H1 (cell line): ENCODE data around the gene BPGM. TPM values are rescaled to one million over a fixed set of nuclear protein-coding genes. Genes with fewer than 3 reads are reported as not detected.

Experiments
- CTCF ChIA-PET: fragments of 300-600 bp; sonication (Branson Sonifier 250); formaldehyde crosslinking; loops from one replicate; lab custom pipeline; 2021; ENCODE audit not compliant: partially characterized antibody; lab: Charles Lee
- POLR2A ChIA-PET: fragments of 300-600 bp; sonication (Branson Sonifier 250); formaldehyde crosslinking; loops from one replicate; lab custom pipeline; 2021; ENCODE audit warnings: inconsistent platforms; ENCODE audit not compliant: partially characterized antibody; lab: Charles Lee
- DNase-seq, 2 experiments: peaks; one replicate each; pipeline versions ENCODE4 v3.0.0 to v3.0.0-alpha.2; 2010 to 2022; ENCODE audit warnings: low spot score in 2 of 2, low read depth in 1 of 2, mixed read lengths in 1 of 2
- FAIRE-seq: peaks from 2 replicates; lab custom pipeline; 2011; peaks lifted over from hg19 to GRCh38; lab: Jason Lieb, UNC
- H2AFZ ChIP-seq: 2 replicates; pipeline ENCODE4 v1.8.1; 2012; ENCODE audit warnings: low read length, inconsistent platforms
- H2AK5ac ChIP-seq: 2 replicates; pipeline ENCODE4 v1.6.1; 2013; ENCODE audit warnings: low read depth, low read length
- H2BK120ac ChIP-seq: replicated peaks from 2 replicates; pipeline ENCODE3; 2013; ENCODE audit warnings: low read depth, low read length, inconsistent platforms
- H2BK12ac ChIP-seq: 2 replicates; pipeline ENCODE4 v1.6.1; 2013; ENCODE audit warnings: low read depth, low read length
- H2BK15ac ChIP-seq: 2 replicates; pipeline ENCODE4 v1.6.1; 2013; ENCODE audit warnings: low read length
- H2BK20ac ChIP-seq: 2 replicates; pipeline ENCODE4 v1.6.1; 2013; ENCODE audit warnings: low read length
- H2BK5ac ChIP-seq: 2 replicates; pipeline ENCODE4 v1.6.1; 2013; ENCODE audit warnings: low read depth, low read length
- H3K14ac ChIP-seq: 2 replicates; pipeline ENCODE4 v1.6.1; 2013; ENCODE audit warnings: inconsistent platforms; ENCODE audit not compliant: insufficient read length
- H3K18ac ChIP-seq: 2 replicates; pipeline ENCODE4 v1.6.1; 2013; ENCODE audit warnings: low read length; ENCODE audit errors: extremely low read depth
- H3K23ac ChIP-seq: 2 replicates; pipeline ENCODE4 v1.6.1; 2013; ENCODE audit warnings: inconsistent platforms; ENCODE audit not compliant: insufficient read length
- H3K23me2 ChIP-seq: 2 replicates; pipeline ENCODE4 v1.6.1; 2013; ENCODE audit warnings: low read depth, low read length
- H3K27ac ChIP-seq: 2 replicates; pipeline ENCODE4 v1.6.1; 2011; ENCODE audit warnings: low read depth, low read length, inconsistent platforms
- H3K27me3 ChIP-seq, 4 experiments: replicated peaks in 1 of 4; 1 replicate in 1 of 4; 2 replicates in 3 of 4; pipeline versions ENCODE4 v1.6.1 to v1.8.1; 2011 to 2013; ENCODE audit warnings: low read length in 3 of 4, mild to moderate bottlenecking in 3 of 4, inconsistent platforms in 2 of 4, mixed read lengths in 2 of 4, moderate library complexity in 1 of 4; ENCODE audit not compliant: control insufficient read depth in 3 of 4, insufficient read depth in 3 of 4; ENCODE audit errors: extremely low read depth in 1 of 4
- H3K36me3 ChIP-seq, 4 experiments: 2 replicates each; pipeline versions ENCODE4 v1.6.1 to v1.8.1; 2011 to 2013; ENCODE audit warnings: mild to moderate bottlenecking in 4 of 4, low read length in 3 of 4, moderate library complexity in 2 of 4, control low read depth in 1 of 4, inconsistent platforms in 1 of 4; ENCODE audit not compliant: insufficient read depth in 4 of 4, control insufficient read depth in 2 of 4
- H3K4ac ChIP-seq: replicated peaks from 2 replicates; pipeline ENCODE3; 2013; ENCODE audit warnings: low read length, low read depth, mixed read lengths, inconsistent platforms; ENCODE audit not compliant: insufficient read length
- H3K4me1 ChIP-seq, 4 experiments: replicated peaks in 1 of 4; 1 replicate in 1 of 4; 2 replicates in 3 of 4; pipeline versions ENCODE4 v1.6.1 to v1.8.1; 2011 to 2013; ENCODE audit warnings: low read length in 3 of 4, inconsistent platforms in 2 of 4, mixed read lengths in 1 of 4; ENCODE audit not compliant: insufficient read depth in 4 of 4, control insufficient read depth in 3 of 4
- H3K4me2 ChIP-seq, 2 experiments: 2 replicates each; pipeline versions ENCODE4 v1.6.1 to v1.8.1; 2011 to 2013; ENCODE audit warnings: low read depth in 2 of 2, low read length in 2 of 2, control low read depth in 1 of 2, inconsistent platforms in 1 of 2, mild to moderate bottlenecking in 1 of 2; ENCODE audit not compliant: insufficient read depth in 1 of 2
- H3K4me3 ChIP-seq, 4 experiments: fragments of 200-600, 300-600 bp in 1 of 4; sonication (generic), shearing (Covaris generic), sonication (Bioruptor Twin) in 1 of 4; 2 replicates each; pipeline versions ENCODE4 v1.5.1 to v1.8.1; 2011 to 2016; ENCODE audit warnings: low read length in 4 of 4, low read depth in 3 of 4, control low read depth in 2 of 4, inconsistent platforms in 2 of 4, mild to moderate bottlenecking in 2 of 4, mixed read lengths in 1 of 4, moderate library complexity in 1 of 4; ENCODE audit not compliant: insufficient read depth in 2 of 4; ENCODE audit errors: extremely low read depth in 1 of 4
- H3K56ac ChIP-seq: replicated peaks from 2 replicates; pipeline ENCODE3; 2013; ENCODE audit warnings: low read depth, mild to moderate bottlenecking, mixed read lengths, low read length, inconsistent platforms; ENCODE audit not compliant: insufficient read length
- H3K79me1 ChIP-seq: 2 replicates; pipeline ENCODE4 v1.6.1; 2013; ENCODE audit warnings: low read depth, low read length, control low read depth
- H3K79me2 ChIP-seq, 2 experiments: 2 replicates each; pipeline versions ENCODE4 v1.6.1 to v1.8.1; 2012 to 2013; ENCODE audit warnings: low read length in 2 of 2, mild to moderate bottlenecking in 2 of 2, inconsistent platforms in 1 of 2; ENCODE audit not compliant: insufficient read depth in 2 of 2, control insufficient read depth in 1 of 2
- H3K9ac ChIP-seq, 4 experiments: replicated peaks in 1 of 4; 1 replicate in 1 of 4; 2 replicates in 3 of 4; pipeline versions ENCODE4 v1.6.1 to v1.8.1; 2011 to 2013; ENCODE audit warnings: low read depth in 3 of 4, low read length in 3 of 4, control low read depth in 2 of 4, mild to moderate bottlenecking in 2 of 4, moderate library complexity in 2 of 4, inconsistent platforms in 1 of 4; ENCODE audit errors: extremely low read depth in 1 of 4
- H3K9me3 ChIP-seq, 2 experiments: 2 replicates each; pipeline versions ENCODE4 v1.6.1 to v1.8.1; 2012 to 2013; ENCODE audit warnings: mild to moderate bottlenecking in 2 of 2, moderate library complexity in 2 of 2, control low read depth in 1 of 2, inconsistent platforms in 1 of 2, low read depth in 1 of 2, low read length in 1 of 2, mixed read lengths in 1 of 2; ENCODE audit not compliant: insufficient read depth in 2 of 2
- H4K20me1 ChIP-seq, 2 experiments: replicated peaks in 1 of 2; 2 replicates each; pipeline versions ENCODE3 to v1.8.1; 2011 to 2013; ENCODE audit warnings: inconsistent platforms in 2 of 2, low read length in 2 of 2, mild to moderate bottlenecking in 1 of 2; ENCODE audit not compliant: insufficient read depth in 2 of 2, control insufficient read depth in 1 of 2
- H4K5ac ChIP-seq: 2 replicates; pipeline ENCODE4 v1.6.1; 2013; ENCODE audit warnings: low read length, low read depth, mixed read lengths, inconsistent platforms; ENCODE audit not compliant: insufficient read length
- H4K8ac ChIP-seq: 2 replicates; pipeline ENCODE4 v1.8.0; 2013; ENCODE audit warnings: mild to moderate bottlenecking, moderate library complexity, low read length, inconsistent platforms; ENCODE audit not compliant: insufficient read depth; ENCODE audit errors: extremely low read depth
- H4K91ac ChIP-seq: replicated peaks from 2 replicates; pipeline ENCODE3; 2013; ENCODE audit warnings: low read length, mixed read lengths, inconsistent platforms; ENCODE audit not compliant: insufficient read length
- RBBP5 ChIP-seq: IDR thresholded peaks from 2 replicates; pipeline ENCODE4 v1.7.1; 2012; ENCODE audit warnings: low read depth, mild to moderate bottlenecking, inconsistent platforms, low read length, moderate library complexity, borderline replicate concordance
- SRF ChIP-seq: IDR thresholded peaks from 2 replicates; pipeline ENCODE4 v1.6.1; 2011; ENCODE audit warnings: mild to moderate bottlenecking, low read depth, low read length, moderate library complexity
- WGBS, 2 experiments: shearing (Covaris generic) in 1 of 2; methylation state at CpG; one replicate each; pipeline versions ENCODE4 v1.1.6 to v1.1.7; 2013 to 2015; ENCODE audit warnings: low lambda C conversion rate in 2 of 2, mixed read lengths in 2 of 2, inconsistent platforms in 1 of 2, low coverage in 1 of 2, missing lambda C conversion rate in 1 of 2; ENCODE audit not compliant: insufficient replicate concordance in 2 of 2, insufficient coverage in 1 of 2, insufficient read length in 1 of 2; ENCODE audit errors: extremely low coverage in 1 of 2, missing lambda C conversion rate in 1 of 2; 5-methylcytosine and 5-hydroxymethylcytosine counted together
- polyA plus RNA-seq, 7 experiments: library from polyadenylated mRNA; depleted of rRNA in 3 of 7; stranded (reverse) in 5 of 7; unstranded in 2 of 7; fragments of >200 nt in 5 of 7; fragments of 200-250 nt in 2 of 7; gene quantifications; 1 replicate in 5 of 7; 2 replicates in 1 of 7; 4 replicates in 1 of 7; pipeline versions ENCODE4 v1.2.1 to v1.2.3, GENCODE V29; 2011 to 2013; ENCODE audit warnings: missing spikeins in 2 of 7, mixed read lengths in 2 of 7
- total RNA-seq: library from RNA; stranded (reverse); fragmentation: NEBNext Ultra II Directional; extraction: Animal tissue kit (Norgen Biotek cat#: 25700); gene quantifications from 2 replicates; pipeline ENCODE4 v1.2.1, GENCODE V29; 2021
- TF ChIP-seq, protein P1 (sequence below): IDR thresholded peaks from 2 replicates; pipeline ENCODE4 v1.6.1; 2011; ENCODE audit warnings: low read length, improper control_type of control experiment

BPGM gene
- total and polyA plus RNA-seq, 2 of the 8 experiments (the other 6 are each of a cell fraction or from before 2014, with no cell fraction given) = 9.7 to 15.3 TPM

DNA sequence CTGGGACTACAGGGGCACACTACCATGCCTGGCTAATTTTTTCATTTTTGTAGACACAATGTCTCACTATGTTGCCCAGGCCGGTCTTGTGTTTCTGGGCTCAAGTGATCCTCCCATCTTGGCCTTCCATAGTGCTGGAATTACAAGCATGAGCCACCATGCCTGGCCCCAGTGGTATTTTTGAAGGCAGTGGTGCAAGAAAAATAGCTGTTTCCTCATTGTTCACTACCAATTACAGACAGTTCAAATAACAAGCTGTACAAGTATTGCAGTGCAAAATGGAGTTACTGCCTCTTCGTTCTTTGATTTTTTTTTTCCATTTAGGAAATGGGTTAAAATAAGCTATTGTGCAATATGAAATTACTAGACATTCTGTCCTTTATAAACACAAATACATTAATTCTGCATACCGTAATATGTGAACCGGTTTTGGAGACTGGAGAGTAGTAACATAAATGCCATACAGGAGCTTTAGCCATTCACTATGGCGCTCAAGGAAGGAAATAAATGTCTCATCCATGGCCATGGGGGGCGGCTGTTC is 35.0 kb upstream of the BPGM start:
- CTCF ChIA-PET = interaction anchor here (0.6 to 1.9 kb wide), 9 partner anchors 11 to 190 kb away, joined by 3 to 5 read pairs (median 4); no protein-coding TSS in a partner anchor
- Histone ChIP-seq H3K23ac (no peak overlapping the region), H3K27ac (no peak overlapping the region), H4K91ac (no peak overlapping the region), H2BK12ac (no peak overlapping the region), H2AFZ (no peak overlapping the region), H3K36me3 (no peaks in the 10 kb centered on the region), H2BK120ac (no peak overlapping the region), H4K8ac (no peak overlapping the region), H3K23me2 (no peaks in the 10 kb centered on the region), H3K9me3 (no peaks in the 10 kb centered on the region), H3K4me2 (no peak overlapping the region), H3K56ac (no peak overlapping the region), H3K9ac (no peak overlapping the region), H2BK20ac (no peak overlapping the region), H3K14ac (no peak overlapping the region), H2AK5ac (no peak overlapping the region), H3K4me1 (no peaks in the 10 kb centered on the region), H3K79me2 (no peaks in the 10 kb centered on the region), H3K4ac (no peak overlapping the region), H3K27me3 (peaks cover 0 to 3% (median under 1%) of the 10 kb centered on the region in 4 experiments; a peak in 3 of 7 replicates), H4K20me1 (no peaks in the 10 kb centered on the region), H2BK5ac (no peak overlapping the region), H3K18ac (no peak overlapping the region), H3K4me3 (no peak overlapping the region), H2BK15ac (no peak overlapping the region), H4K5ac (no peak overlapping the region), H3K79me1 (no peaks in the 10 kb centered on the region)
- no peak for FAIRE-seq
- POLR2A ChIA-PET = no interaction called here
- DNase-seq = no peak
- 91% methylated on average over 6 of the region's 6 CpGs; no CpG with 5 or more reads in 1 of the 2 experiments for WGBS, 2 experiments
- no peak for TF ChIP-seq RBBP5
- TF ChIP-seq, protein P1, sequence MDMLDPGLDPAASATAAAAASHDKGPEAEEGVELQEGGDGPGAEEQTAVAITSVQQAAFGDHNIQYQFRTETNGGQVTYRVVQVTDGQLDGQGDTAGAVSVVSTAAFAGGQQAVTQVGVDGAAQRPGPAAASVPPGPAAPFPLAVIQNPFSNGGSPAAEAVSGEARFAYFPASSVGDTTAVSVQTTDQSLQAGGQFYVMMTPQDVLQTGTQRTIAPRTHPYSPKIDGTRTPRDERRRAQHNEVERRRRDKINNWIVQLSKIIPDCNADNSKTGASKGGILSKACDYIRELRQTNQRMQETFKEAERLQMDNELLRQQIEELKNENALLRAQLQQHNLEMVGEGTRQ = no peak
- TF ChIP-seq SRF = no peak
